ENCODE results near the gene PLSCR3.

PLSCR3 gene

GRCh38 chr17:7426896-7427489 is 32.7 kb upstream of the PLSCR3 start:
- no peak for DNase-seq (ENCODE audit: low read depth in 2 of 2, low spot score in 1 of 2)

- no peak for DNase-seq (ENCODE audit: low read depth in 2 of 2, low spot score in 1 of 2)
These were observed 32.0 kb upstream of the PLSCR3 start for GRCh38 chr17:7426203-7426863.

DNA sequence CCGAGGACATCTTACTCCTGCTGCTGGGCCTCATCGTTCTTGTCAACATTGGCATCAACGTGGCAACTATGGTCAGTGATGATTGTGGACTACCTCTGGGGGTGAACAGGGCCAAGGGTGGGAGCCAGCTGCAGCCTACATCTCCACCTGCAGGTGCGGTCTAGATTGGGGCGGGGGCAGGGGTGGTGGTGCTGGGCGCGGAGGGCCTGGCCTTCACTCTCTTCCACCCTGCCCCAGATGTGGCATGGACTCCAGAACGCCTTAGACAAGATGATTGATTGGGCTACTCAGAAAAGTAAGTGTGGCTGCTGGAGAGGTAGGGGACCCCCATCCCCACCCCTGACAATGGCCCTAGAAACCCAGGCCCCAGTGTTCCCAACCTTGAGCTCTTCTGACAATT is 31.4 kb upstream of the PLSCR3 start:
- no peak for DNase-seq (ENCODE audit: low read depth in 2 of 2, low spot score in 1 of 2)

DNA sequence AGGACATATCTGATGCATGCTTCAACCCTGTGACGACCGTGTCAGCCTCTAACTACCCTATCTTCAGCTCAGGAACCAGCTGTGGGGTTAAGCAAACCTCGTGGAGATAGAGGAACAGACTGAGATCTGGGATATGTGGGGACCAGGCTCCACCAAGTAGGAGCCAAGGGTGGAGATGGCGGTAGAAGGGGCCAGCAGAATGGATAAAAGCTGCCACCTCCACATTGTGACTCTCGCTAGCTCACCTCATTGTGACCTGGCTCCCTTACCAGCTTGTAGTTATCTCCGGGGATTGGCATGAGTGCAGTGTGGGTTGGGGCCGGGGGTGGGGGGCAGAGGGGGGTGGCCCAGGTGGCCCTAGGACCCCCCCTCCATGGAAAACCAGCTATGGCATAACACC is 31.0 kb upstream of the PLSCR3 start, which contains the start of gene SPEM2:
SPEM2 (plus strand) TSS at position 301 of the 400 bp plus-strand sequence; CDS start at position 374, 73 bp downstream.
- no peak for DNase-seq (ENCODE audit: low read depth in 2 of 2, low spot score in 1 of 2)

DNA sequence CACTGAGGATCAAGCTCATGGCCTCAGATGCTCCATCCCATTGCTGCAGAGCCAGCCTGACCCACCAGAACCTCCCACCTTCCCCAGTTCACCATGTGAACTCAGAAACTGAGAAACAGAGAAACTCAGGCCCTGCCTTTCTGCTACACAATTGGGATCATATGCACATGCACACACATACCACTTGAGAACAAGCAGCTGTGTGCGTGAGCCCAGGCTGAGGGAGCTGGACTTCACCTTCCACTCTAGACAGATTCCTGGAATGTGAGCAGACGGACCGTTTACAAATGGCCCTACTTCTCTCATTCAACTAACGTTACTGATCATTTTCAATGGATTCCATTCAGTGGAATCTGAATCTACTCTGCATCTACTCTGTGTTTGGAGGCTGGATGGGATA is 29.4 kb upstream of the PLSCR3 start:
- DNase-seq (ENCODE audit: low read depth in 2 of 2, low spot score in 1 of 2) = no peak

DNA sequence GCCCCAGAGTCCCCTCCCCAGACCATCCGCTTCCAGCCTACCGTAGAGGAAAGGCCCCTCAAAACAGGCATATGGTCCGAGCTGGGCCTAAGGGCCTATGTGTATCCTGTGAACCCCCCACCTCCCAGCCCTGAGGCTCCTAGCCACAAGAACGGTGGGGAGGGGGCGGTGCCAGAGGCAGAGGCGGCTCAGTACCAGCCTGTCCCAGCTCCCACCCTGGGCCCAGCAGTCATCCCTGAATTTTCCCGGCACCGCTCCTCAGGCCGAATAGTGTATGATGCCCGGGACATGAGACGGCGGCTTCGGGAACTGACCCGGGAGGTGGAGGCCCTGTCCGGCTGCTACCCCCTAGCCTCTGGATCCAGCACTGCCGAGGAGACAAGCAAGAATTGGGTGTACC is 26.9 kb upstream of the PLSCR3 start:
- DNase-seq (ENCODE audit: low read depth in 2 of 2, low spot score in 1 of 2) = no peak

GRCh38 chr17:7419819-7420610 is 25.7 kb upstream of the PLSCR3 start, which contains the start of gene SPEM1:
SPEM1 (plus strand) TSS chr17:7420324; CDS start chr17:7420385, 61 bp downstream.
- DNase-seq (ENCODE audit: low read depth in 2 of 2, low spot score in 1 of 2) = no peak

DNA sequence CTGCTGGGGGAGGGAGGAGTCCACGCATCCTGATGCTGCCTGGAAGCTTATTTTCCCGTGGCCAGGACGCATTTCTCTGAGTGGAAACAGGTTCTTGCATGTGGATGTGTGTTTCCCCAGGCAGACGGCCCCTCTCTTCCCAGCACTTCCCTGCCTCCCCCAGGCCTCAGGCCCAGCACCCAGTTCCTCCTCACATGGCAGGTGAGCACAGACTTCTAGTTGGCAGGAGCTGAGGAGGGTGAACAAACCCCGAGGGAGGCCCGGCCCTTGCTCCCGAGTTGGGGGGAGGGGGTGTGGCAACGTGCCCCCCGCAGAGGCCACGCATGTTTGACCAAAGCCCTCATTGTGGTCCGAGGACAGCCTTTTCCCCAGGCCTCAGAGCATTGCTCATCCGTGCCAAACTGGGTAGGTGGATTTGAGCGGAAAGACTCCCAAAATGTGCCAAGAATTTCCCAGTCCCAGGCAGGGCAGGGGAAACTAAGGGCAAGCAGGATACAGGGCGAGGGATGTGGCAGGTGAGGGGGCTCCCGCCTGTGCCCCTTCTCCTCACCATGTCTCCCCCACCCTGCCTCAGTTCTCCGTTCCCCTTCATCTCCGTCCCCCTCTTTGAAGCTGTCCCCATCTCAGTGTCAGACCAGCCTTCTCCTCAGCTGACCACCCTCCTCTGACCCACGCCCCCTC is 24.3 kb upstream of the PLSCR3 start:
- DNase-seq (ENCODE audit: low read depth in 2 of 2, low spot score in 1 of 2) = no peak

DNA sequence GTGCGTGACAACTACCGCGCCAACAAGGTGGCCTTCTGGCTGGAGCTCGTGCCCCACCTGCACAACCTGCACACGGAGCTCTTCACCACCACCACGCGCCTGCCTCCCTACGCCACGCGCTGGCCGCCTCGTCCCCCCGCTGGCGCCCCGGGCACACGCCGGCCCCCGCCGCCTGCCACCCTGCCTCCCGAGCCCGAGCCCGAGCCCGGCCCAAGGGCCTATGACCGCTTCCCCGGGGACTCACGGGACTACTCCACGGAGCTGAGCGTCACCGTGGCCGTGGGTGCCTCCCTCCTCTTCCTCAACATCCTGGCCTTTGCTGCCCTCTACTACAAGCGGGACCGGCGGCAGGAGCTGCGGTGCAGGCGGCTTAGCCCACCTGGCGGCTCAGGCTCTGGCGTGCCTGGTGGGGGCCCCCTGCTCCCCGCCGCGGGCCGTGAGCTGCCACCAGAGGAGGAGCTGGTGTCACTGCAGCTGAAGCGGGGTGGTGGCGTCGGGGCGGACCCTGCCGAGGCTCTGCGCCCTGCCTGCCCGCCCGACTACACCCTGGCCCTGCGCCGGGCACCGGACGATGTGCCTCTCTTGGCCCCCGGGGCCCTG is 22.8 kb upstream of the PLSCR3 start:
- no peak for DNase-seq (ENCODE audit: low read depth in 2 of 2, low spot score in 1 of 2)

DNA sequence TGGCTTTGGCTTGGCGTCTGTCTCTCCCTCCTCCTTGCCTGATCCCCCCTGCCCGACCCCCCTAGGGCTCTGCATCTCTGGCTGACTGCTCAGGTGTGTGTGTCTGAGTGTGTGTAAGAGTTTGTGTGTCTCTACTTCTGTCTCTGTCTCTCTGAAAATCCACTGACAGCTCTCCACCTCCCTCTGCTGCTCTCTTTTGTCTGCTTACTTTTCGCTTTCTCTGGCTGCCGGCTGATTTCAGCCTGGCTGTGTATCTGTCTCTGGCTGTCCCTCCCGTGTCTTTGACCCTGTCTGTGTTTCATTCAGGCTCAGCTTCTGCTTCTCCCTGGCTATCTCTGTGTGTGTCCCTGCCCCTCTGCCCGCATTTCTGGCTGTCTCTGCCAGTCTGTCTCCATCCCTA is 22.0 kb upstream of the PLSCR3 start:
- no peak for DNase-seq (ENCODE audit: low read depth in 2 of 2, low spot score in 1 of 2)

GRCh38 chr17:7415784-7416183 is 21.5 kb upstream of the PLSCR3 start:
- no peak for DNase-seq (ENCODE audit: low read depth in 2 of 2, low spot score in 1 of 2)

DNA sequence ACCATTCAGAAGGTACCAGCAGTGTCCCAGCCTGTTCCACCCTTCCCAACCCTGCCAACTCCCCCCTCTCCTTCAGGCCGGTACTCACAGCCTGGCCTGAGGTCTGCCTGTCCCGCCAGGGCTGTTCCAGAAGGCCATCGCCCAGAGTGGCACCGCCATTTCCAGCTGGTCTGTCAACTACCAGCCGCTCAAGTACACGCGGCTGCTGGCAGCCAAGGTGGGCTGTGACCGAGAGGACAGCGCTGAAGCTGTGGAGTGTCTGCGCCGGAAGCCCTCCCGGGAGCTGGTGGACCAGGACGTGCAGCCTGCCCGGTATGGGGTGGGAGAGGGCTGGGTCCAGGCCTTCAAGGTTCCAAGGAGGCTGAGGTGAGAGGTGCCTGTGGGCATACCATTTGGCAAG is 20.5 kb upstream of the PLSCR3 start:
- no peak for DNase-seq (ENCODE audit: low read depth in 2 of 2, low spot score in 1 of 2)

DNA sequence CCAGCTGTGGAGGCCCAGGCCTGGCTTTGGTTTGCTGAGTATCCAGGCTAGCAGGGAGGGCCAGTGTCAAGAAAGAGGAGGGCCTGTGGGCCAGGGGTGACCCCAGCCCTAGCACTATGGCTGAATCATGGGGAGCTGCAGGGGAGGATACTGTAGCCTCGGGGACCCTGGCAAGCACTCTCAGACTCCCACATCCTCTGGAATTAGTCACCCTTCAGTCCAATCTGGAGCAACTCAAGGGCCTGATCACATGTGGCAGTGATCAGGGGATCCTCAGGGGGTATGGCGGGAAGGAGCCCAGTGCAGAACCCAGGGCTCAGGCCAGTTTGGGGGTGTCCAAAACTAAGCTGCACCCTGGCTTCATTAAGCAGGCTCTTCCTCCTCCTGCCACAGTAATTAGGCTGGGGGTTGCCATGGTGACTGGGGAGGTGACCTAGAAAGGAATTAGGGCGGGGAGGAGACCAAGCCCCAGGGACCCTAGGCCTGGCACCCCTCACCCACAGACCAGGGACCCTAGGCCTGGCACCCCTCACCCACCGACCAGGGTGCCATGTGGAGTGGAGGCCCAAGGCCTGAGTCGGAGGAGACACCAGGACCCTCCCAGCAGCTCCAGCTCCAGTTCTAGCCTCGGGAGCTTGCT is 19.1 kb upstream of the PLSCR3 start:
- DNase-seq (ENCODE audit: low read depth in 2 of 2, low spot score in 1 of 2) = no peak

GRCh38 chr17:7411427-7411750 is 17.1 kb upstream of the PLSCR3 start:
- no peak for DNase-seq (ENCODE audit: low read depth in 2 of 2, low spot score in 1 of 2)

DNA sequence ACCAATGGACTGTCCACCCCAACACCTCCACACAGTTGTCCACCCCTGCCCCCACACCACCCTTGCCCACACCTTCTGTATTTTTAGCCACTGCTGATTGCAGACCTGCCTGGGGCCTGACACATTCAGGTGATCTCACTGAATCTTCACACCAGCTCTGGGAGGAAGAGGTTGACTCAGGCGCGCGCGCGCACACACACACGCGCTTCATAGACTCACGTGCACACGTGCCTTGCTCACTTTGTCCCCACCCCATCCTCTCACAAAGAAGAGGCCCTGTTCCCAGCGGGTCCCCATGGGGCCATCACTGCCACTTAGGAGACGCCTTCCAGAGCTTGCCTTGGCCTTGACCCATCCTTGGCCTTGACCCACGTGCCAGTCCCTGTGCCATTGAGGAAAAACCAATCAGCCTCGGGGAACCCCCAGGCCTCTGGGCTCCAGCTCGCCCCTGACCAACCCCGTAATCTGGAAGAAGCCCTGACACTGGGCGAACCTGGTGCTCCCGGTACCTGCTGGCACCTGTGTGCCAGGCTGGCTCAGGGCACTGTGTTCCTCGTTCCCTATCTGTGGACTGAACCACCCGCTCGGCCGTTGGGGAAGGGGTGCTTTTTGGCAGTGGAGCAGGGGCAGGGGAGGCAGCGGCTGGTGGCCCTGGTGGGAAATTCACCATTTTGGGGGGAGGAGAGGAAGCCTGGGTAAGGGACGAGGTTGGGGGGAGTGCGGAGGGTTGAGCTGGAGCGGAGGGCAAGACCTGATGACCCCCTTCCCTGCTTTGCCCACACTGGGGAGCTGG is 16.5 kb upstream of the PLSCR3 start:
- DNase-seq (ENCODE audit: low read depth in 2 of 2, low spot score in 1 of 2) = no peak

- DNase-seq (ENCODE audit: low read depth in 2 of 2, low spot score in 1 of 2) = no peak
These were observed 15.4 kb upstream of the PLSCR3 start for GRCh38 chr17:7409716-7410115.

GRCh38 chr17:7408863-7409262 is 14.5 kb upstream of the PLSCR3 start:
- DNase-seq (ENCODE audit: low read depth in 2 of 2, low spot score in 1 of 2) = no peak

DNA sequence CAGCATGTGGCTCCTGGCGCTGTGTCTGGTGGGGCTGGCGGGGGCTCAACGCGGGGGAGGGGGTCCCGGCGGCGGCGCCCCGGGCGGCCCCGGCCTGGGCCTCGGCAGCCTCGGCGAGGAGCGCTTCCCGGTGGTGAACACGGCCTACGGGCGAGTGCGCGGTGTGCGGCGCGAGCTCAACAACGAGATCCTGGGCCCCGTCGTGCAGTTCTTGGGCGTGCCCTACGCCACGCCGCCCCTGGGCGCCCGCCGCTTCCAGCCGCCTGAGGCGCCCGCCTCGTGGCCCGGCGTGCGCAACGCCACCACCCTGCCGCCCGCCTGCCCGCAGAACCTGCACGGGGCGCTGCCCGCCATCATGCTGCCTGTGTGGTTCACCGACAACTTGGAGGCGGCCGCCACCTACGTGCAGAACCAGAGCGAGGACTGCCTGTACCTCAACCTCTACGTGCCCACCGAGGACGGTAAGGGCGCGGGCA is 14.0 kb upstream of the PLSCR3 start:
- DNase-seq (ENCODE audit: low read depth in 2 of 2, low spot score in 1 of 2) = no peak

GRCh38 chr17:7407485-7408251 is 13.3 kb upstream of the PLSCR3 start, which contains the start of gene NLGN2:
NLGN2 (plus strand) TSS chr17:7407845; CDS start chr17:7408256, 411 bp downstream.
- DNase-seq (ENCODE audit: low read depth in 2 of 2, low spot score in 1 of 2) = no peak
